Left colon (tissue), 2 donors: ENCODE measurements around the gene ESPN. TPM values are rescaled to one million over a fixed set of nuclear protein-coding genes. Genes with fewer than 3 reads are reported as not detected.
"Not testable (repeated sequence)": the region's sequence is repeated elsewhere in the genome, so short reads cannot be mapped to it uniquely, and the experiment has no call there.

Experiments used
- ATAC-seq: fragments of 200-7000 bp; cut with Tn5 transposase; one replicate; pipeline ENCODE4 v1.9.1; 2020; ENCODE audit warnings: mild to moderate bottlenecking, moderate library complexity
- DNase-seq, 2 donors: peaks; one replicate each; pipeline ENCODE4 v3.0.0-alpha.2; 2020
- intact Hi-C, 2 donors: fragments of 100-400 bp; cut with DNase I in 1 of 2; cut with micrococcal nuclease in 1 of 2; formaldehyde crosslinking; loops; one replicate each; pipeline versions ENCODE4 v1.11.2 to v1.14.0; 2022; cut with DNase I, micrococcal nuclease
- total RNA-seq, 2 donors: library from RNA; stranded (reverse); fragmentation: NEBNext Ultra II Directional; extraction: Animal tissue kit (Norgen Biotek cat#: 25700); gene quantifications; one replicate each; pipeline ENCODE4 v1.2.1, GENCODE V29; 2021
- donor health status: DM: no; HTN: no; CAD: no.
- donor health status: DM: yes; HTN: yes; CAD: no.

The ESPN gene
- total RNA-seq, 2 donors from 2014 or later = 100 to 152 TPM

- peak; percentile 82 to 87 for DNase-seq
- peak; percentile 83 for ATAC-seq
- intact Hi-C loops = no loop called here
Observed at GRCh38 chr1:6440198-6441126, 15.9 kb downstream of the ESPN start.

- ATAC-seq (no peak), DNase-seq (peak in 1 of 2 donors; percentile 21)
- intact Hi-C loops = no loop called here
Observed at GRCh38 chr1:6441586-6441985, 17.0 kb downstream of the ESPN start.

GRCh38 chr1:6443339-6444115 is 19.0 kb downstream of the ESPN start:
- DNase-seq (peak in 1 of 2 donors; percentile 21), ATAC-seq (no peak)
- intact Hi-C loops = no loop called here

GRCh38 chr1:6444377-6444776 is 19.8 kb downstream of the ESPN start:
- ATAC-seq (no peak), DNase-seq (peak in 1 of 2 donors; percentile 28)
- intact Hi-C loops = no loop called here

- ATAC-seq (peak; percentile 44), DNase-seq (peak; percentile 62 to 71)
- intact Hi-C loops = no loop called here
Observed at GRCh38 chr1:6445062-6445763, 20.6 kb downstream of the ESPN start.

- ATAC-seq, intact Hi-C loops: not testable (repeated sequence)
- peak in 1 of 2 donors; percentile 24 for DNase-seq
Observed at GRCh38 chr1:6445929-6446328, 21.4 kb downstream of the ESPN start.

GRCh38 chr1:6446665-6447015 is 22.1 kb downstream of the ESPN start:
- intact Hi-C loops = no loop called here
- no peak for ATAC-seq
- no peak for DNase-seq

GRCh38 chr1:6447016-6447817 is 22.6 kb downstream of the ESPN start:
- ATAC-seq = no peak
- DNase-seq = peak in 1 of 2 donors; percentile 52
- intact Hi-C loops = no loop called here

- ATAC-seq (peak; percentile 34), DNase-seq (peak; percentile 65 to 74)
- intact Hi-C loops = no loop called here
Observed at GRCh38 chr1:6447818-6448748, 23.5 kb downstream of the ESPN start.

- DNase-seq (peak in 1 of 2 donors; percentile 60), ATAC-seq (peak; percentile 10)
Observed at GRCh38 chr1:6448749-6449631, 24.4 kb downstream of the ESPN start.

GRCh38 chr1:6450005-6450450 is 25.5 kb downstream of the ESPN start:
- peak in 1 of 2 donors; percentile 37 for DNase-seq
- no peak for ATAC-seq
- intact Hi-C loops = no loop called here

More at GRCh38 chr1:6448749-6449631, 24.4 kb downstream of the ESPN start:
- intact Hi-C loops = no loop called here

- ATAC-seq, intact Hi-C loops: not testable (repeated sequence)
- peak in 1 of 2 donors; percentile 29 for DNase-seq
Observed at GRCh38 chr1:6450486-6450885, 25.9 kb downstream of the ESPN start.

- ATAC-seq (peak; percentile 79), DNase-seq (peak; percentile 85 to 92)
- intact Hi-C loops = no loop called here
Observed at GRCh38 chr1:6450943-6451373, 26.4 kb downstream of the ESPN start.

- intact Hi-C loops, ATAC-seq, DNase-seq: not testable (repeated sequence)
Observed at GRCh38 chr1:6453895-6454855, 29.6 kb downstream of the ESPN start.
